Activated T-cell treated with anti-CD3 and anti-CD28 coated beads, Interleukin-2, amount 50 U/mL, for 1 hour (primary cell): ENCODE measurements around the gene SBK2.
"Not testable (repeated sequence)": the region's sequence is repeated elsewhere in the genome, so short reads cannot be mapped to it uniquely, and the experiment has no call there.

Experiments
- DNase-seq: peaks from one replicate; pipeline ENCODE4 v3.0.0-alpha.2; 2020

SBK2 gene

GRCh38 chr19:55535173-55535964 is 1.6 kb downstream of the SBK2 start:
- DNase-seq: no peak

- not testable (repeated sequence) for DNase-seq
Measured at GRCh38 chr19:55534280-55534679, 2.7 kb downstream of the SBK2 start.

GRCh38 chr19:55530996-55531395 is 5.9 kb downstream of the SBK2 start:
- DNase-seq: no peak

GRCh38 chr19:55529636-55530234 is 7.2 kb downstream of the SBK2 start:
- DNase-seq: no peak

- DNase-seq: no peak
Measured at GRCh38 chr19:55528030-55528803, 8.7 kb downstream of the SBK2 start.

- DNase-seq: no peak
Measured at GRCh38 chr19:55527197-55528029, 9.5 kb downstream of the SBK2 start.

GRCh38 chr19:55526216-55527196 is 10.4 kb downstream of the SBK2 start:
- DNase-seq: no peak

- DNase-seq: no peak
Measured at GRCh38 chr19:55525289-55526101, 11.4 kb downstream of the SBK2 start.

- no peak for DNase-seq
Measured at GRCh38 chr19:55520691-55521292, 16.1 kb downstream of the SBK2 start.

- no peak for DNase-seq
Measured at GRCh38 chr19:55519451-55520311, 17.3 kb downstream of the SBK2 start.

GRCh38 chr19:55516878-55517620 is 19.9 kb downstream of the SBK2 start:
- peak; percentile 90 for DNase-seq

- DNase-seq: no peak
Measured at GRCh38 chr19:55508120-55508519, 28.8 kb downstream of the SBK2 start.

- no peak for DNase-seq
Measured at GRCh38 chr19:55504981-55505380, 32.0 kb downstream of the SBK2 start.

- DNase-seq: no peak
Measured at GRCh38 chr19:55504252-55504603, 32.7 kb downstream of the SBK2 start.

GRCh38 chr19:55503502-55504251 is 33.3 kb downstream of the SBK2 start:
- DNase-seq: peak; percentile 97

GRCh38 chr19:55503157-55503501 is 33.8 kb downstream of the SBK2 start:
- no peak for DNase-seq

- DNase-seq: no peak
Measured at GRCh38 chr19:55502197-55502952, 34.6 kb downstream of the SBK2 start.
